SU-DHL-6 (cell line): Measurements from ENCODE around the gene ABCF1.

ENCODE experiments used
- CTCF ChIP-seq: fragments of 200-600 bp; sonication (generic); IDR thresholded peaks from one replicate; pipeline ENCODE4 v1.5.1; 2017; ENCODE audit warnings: antibody characterized with exemption, mild to moderate bottlenecking, low read length, moderate library complexity; ENCODE audit not compliant: insufficient read depth, poor library complexity, severe bottlenecking
- EZH2phosphoT487 ChIP-seq: fragments of 200-600 bp; sonication (generic), shearing (Covaris generic); conservative IDR thresholded peaks from 2 replicates; pipeline ENCODE4 v1.6.1; 2018; ENCODE audit warnings: mild to moderate bottlenecking, antibody characterized with exemption, low read length, moderate library complexity, mixed read lengths

GRCh38 chr6:30589754-30590358 is 18.6 kb downstream of the ABCF1 start:
- TF ChIP-seq CTCF (no peak), EZH2phosphoT487 (no peak)
